ENCODE measurements around the gene FTO.

GRCh38 chr16:54063279-54063773, 359.4 kb downstream of the FTO start:
- TF ChIP-seq CTCF (IDR thresholded peaks at IDR 0.05) = no peak
- no peak for TF ChIP-seq POLR2A (IDR thresholded peaks at IDR 0.05)
- TF ChIP-seq POLR2AphosphoS5 (IDR thresholded peaks at IDR 0.05; ENCODE audit: insufficient read depth in 1 of 2, low read depth in 1 of 2) = no peak
